AG10803 (cell line): ENCODE results near the gene ST6GALNAC2.
"Not testable (repeated sequence)": the region's sequence is repeated elsewhere in the genome, so short reads cannot be mapped to it uniquely, and the experiment has no call there.

Source experiments
- DNase-seq: peaks from one replicate; pipeline ENCODE4 v3.0.0; 2010; ENCODE audit warnings: low read depth
- H3K4me3 ChIP-seq: 2 replicates; pipeline ENCODE4 v1.5.1; 2011; ENCODE audit warnings: mild to moderate bottlenecking, low read length, control low read depth
- CTCF ChIP-seq: conservative IDR thresholded peaks from 2 replicates; pipeline ENCODE4 v1.5.1; 2011; ENCODE audit warnings: mild to moderate bottlenecking, low read length, control low read depth, inconsistent platforms

ST6GALNAC2 gene

GRCh38 chr17:76626442-76626841, 40.8 kb upstream of the ST6GALNAC2 start:
- DNase-seq, result no peak
- no peak for TF ChIP-seq CTCF
- no peak overlapping the region for H3K4me3 ChIP-seq

- no peak overlapping the region for H3K4me3 ChIP-seq
- no peak for DNase-seq
- no peak for TF ChIP-seq CTCF
Measured at GRCh38 chr17:76625496-76625895, 39.8 kb upstream of the ST6GALNAC2 start.

- peak overlapping the region; percentile 22 for H3K4me3 ChIP-seq
- TF ChIP-seq CTCF, result peak; percentile 88
- DNase-seq, result peak; percentile 60
Measured at GRCh38 chr17:76623271-76624146, 37.8 kb upstream of the ST6GALNAC2 start.

- DNase-seq, result no peak
- no peak overlapping the region for H3K4me3 ChIP-seq
- no peak for TF ChIP-seq CTCF
Measured at GRCh38 chr17:76617838-76618237, 32.2 kb upstream of the ST6GALNAC2 start.

DNA sequence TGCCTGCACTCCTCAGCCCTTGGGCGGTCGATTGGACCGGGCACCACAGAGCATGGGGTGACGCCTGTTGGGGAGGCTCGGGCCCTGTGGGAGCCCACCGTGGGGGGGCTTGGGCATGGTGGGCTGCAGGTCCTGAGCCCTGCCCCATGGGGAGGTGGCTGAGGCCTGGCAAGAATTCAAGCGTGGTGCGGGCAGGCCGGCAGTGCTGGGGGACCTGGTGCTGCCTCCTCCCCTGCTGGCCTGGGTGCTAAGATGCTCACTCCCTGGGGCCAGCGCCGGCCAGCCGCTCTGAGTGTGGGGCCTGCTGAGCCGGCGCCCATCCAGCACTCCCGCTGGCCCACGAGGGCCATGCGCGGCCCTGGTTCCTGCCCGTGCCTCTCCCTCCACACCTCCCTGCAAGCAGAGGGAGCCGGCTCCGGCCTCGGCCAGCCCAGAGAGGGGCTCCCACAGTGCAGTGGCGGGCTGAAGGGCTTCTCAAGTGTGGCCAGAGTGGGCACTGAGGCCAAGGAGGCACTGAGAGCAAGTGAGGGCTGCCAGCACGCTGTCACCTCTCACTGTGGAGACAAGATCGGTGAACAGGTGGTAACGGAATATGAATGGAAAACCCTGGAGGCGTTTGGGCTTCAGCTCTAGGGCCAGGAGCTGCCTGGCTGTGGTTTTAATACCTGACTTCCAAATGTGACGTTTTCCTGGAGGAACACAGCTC, 29.4 kb upstream of the ST6GALNAC2 start:
- TF ChIP-seq CTCF, result no peak
- DNase-seq, result no peak
- no peak overlapping the region for H3K4me3 ChIP-seq

DNA sequence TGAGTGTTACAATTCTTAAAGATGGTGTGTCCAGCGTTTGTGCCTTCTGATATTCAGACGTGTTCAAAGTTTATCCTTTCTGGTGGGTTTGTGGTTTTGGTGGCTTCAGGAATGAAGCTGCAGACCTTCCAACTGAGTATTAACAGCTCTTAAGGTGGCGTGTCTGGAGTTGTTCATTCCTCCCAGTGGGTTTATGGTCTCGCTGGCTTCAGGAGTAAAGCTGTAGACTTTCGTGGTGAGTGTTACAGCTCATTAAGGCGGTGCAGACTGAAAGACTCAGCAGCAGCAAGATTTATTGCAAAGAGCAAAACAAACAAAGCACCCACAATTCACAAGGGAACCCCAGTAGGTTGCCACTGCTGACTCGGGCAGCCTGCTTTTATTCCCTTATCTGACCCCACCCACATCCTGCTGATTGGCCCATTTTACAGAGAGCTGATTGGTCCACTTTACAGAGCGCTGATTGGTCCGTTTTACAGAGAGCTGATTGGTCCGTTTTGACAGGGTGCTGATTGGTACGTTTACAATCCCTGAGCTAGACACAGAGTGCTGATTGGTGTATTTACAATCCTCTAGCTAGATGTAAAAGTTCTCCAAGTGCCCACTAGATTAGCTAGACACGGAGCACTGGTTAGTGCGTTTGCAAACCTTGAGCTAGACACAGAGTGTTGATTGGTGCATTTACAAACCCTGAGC, 28.6 kb upstream of the ST6GALNAC2 start:
- H3K4me3 ChIP-seq, DNase-seq: not testable (repeated sequence)
